Stimulated activated CD8-positive, alpha-beta memory T cell treated with anti-CD3 and anti-CD28 coated beads, Interleukin-15, amount 100 ng/mL, for 4 hours (primary cell): Measurements from ENCODE around the gene CSTPP1.
"Not testable (repeated sequence)": the region's sequence is repeated elsewhere in the genome, so short reads cannot be mapped to it uniquely, and the experiment has no call there.

ENCODE experiments used
- DNase-seq, 2 donors: peaks; one replicate each; pipeline ENCODE4 v3.0.0-alpha.2; 2020; ENCODE audit warnings: low read depth in 2 of 2

Gene CSTPP1

DNA sequence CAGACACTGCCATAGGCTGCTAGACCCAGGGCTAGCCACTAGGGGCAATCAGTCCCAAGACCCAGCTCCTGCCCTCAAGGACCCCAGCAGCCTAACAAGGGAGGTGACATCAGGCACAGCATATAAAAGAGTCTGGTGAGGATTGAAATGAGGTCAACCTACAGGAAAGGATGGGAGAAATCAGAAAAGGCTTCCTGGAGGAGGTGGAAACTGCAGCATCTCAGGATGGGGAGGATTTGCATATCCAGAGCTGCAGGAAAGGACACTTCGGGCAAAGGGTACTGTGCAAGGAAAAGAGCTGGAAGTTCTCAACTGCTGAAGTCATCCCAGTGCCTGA, 243.1 kb downstream of the CSTPP1 start:
- DNase-seq = no peak

DNA sequence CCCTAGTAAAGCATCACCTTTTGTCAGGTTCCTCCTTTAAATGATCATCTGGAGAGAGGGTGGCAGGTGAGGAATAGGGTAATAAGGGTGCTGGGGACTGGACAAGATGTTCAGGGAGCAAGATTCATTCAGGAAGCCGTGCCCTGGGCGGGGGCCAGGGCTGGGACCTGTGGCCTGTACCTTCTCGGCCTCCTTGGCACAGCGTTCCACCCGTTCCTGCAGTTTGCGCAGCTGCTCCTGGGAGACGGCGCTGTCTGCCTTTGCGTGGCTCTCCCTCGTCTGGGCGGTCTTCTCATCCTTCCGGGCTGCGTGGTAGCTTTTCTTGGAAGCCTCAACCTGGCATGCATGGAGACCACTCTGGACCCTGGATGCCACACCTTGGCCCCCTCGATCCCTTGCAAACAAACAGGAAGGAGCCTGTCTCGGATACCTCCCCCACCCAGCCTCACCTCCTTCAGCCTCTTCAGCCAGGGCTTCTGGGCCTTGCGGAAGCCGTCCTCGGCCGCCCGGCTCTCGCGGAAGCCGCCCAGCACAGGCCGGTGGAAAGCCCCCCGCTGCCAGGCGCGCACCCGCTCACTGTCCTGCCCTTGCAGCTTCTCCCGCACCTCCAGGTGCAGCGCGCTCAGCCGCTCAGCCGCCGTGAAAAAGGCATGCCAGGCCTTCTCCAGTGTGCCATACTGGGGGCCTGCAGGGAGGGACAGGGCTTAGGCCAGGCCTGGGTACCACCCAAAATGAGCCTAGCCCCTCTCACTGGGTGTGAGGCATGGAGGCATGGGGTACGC, 243.6 kb downstream of the CSTPP1 start:
- DNase-seq = no peak

DNA sequence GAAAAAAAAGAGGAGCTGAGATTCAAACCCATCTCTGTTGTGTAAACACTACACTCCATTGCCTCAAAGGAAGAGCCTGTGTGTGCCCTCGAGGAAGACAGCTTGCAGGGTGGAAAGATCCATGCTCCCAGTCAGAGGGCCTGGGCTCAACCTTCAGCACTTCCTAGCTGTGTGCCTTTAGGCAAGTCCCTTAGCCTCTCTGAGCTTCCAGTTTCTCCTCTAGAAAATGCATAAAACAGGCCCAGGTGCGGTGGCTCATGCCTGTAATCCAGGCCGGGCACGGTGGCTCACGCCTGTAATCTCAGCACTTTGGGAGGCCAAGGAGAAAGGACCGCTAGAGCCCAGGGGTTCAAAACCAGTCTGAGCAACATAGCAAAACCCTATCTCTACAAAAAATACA, 244.7 kb downstream of the CSTPP1 start:
- DNase-seq = no peak

DNA sequence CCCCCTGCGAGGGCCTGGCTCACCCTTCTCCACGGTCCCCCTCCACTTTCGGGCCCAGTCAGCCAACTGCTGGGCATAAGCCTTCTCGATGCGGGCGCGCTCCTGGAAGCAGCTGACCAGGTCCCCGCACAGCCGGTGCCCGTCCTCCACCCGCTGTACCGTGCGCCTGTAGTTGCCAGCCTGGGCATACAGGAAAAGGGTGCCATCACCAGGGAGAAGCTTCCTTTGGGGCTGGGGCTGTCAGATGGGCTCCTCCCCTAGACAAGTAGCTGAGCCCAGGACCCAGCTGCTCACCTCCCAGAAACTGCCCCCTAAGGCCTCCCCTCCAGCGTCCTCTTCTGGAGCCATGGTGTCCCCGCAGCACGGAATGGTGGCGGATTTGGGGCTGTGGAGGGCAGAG, 245.8 kb downstream of the CSTPP1 start:
- no peak for DNase-seq

DNA sequence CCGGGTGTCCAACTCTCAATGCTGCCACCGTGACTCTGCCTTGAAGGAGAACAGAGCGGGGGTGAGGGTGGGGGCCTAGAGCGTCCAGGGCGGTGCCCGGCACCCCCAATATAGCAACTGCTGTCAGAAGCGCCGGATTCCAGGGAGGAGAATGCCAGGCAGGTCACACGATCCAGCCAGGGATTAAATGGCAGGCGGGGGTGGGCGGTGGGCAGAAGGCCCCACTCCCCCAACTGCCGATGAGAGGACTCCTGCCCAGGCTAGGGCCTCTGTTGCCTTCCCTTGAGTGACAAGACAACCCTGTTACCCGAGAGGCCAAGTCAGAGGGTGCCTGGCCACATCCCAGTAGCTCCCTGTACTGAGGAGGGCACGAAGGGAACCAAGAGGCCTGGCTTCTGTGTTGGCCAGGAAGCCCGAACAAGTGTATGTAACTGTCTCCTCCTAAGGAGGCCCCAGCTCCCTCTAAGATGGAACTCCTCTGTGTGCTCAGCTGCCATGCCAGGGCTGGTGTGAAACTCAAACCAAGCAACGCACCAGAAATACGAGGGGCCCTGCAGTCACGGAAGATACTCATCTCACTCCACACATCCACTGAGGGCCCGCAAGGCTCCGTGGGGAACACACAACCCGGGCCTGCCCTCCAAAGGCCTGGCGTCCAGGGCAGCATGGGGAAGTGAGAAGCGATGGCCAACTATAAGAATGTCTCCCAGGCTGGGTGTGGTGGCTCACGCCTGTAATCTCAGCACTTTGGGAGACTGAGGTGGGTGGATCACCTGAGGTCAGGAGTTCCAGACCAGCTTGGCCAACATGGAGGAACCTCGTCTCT, 246.7 kb downstream of the CSTPP1 start:
- DNase-seq = no peak

DNA sequence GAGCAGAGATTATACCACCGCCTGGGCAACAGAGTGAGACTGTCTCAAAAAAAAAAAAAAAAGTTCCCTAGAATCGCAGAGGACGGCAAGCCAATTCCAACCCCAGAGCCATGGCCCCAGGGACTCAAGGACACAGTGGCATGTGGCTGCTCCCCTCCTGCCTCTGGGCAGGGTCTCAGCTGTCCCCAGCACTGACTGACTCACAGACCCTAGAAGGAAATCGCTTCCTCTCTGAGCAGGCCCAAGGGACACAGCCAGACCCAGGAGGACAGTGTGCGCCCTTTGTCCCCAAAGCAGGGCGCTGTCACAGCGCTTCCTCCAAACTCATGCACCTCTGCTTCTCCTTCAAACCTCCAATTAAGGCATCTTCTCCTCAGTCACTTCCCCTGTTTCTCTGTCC, 247.4 kb downstream of the CSTPP1 start:
- no peak for DNase-seq

DNA sequence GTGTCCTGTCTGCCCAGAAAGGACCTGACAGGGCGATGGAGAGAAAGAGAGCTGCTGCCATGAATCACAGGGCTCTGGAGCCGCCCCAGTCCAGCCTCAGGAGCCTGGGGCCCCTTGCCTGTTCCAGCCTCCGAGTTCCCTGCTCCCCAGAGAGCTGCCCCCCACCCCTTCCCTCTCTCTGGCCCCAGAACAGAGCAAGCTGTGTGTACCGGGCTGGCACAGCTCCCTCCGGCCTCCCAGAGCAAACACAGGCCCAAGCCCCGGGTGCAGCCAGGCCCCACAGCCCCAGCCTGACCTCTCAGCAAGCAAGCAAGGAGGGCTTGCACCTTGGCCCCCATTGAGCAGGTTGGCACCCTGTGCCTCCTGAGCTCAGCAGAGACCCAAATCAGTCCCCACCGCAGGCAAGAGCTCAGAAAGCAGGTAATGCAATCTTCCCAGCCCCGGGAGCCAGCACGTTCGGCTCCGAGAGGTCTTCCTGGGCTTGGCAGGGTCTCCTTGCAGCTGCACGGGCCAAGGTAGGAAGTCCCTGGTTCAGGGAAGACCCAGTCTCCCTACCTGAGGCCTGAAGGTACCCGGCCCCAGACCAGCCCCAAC, 248.2 kb downstream of the CSTPP1 start:
- no peak for DNase-seq

DNA sequence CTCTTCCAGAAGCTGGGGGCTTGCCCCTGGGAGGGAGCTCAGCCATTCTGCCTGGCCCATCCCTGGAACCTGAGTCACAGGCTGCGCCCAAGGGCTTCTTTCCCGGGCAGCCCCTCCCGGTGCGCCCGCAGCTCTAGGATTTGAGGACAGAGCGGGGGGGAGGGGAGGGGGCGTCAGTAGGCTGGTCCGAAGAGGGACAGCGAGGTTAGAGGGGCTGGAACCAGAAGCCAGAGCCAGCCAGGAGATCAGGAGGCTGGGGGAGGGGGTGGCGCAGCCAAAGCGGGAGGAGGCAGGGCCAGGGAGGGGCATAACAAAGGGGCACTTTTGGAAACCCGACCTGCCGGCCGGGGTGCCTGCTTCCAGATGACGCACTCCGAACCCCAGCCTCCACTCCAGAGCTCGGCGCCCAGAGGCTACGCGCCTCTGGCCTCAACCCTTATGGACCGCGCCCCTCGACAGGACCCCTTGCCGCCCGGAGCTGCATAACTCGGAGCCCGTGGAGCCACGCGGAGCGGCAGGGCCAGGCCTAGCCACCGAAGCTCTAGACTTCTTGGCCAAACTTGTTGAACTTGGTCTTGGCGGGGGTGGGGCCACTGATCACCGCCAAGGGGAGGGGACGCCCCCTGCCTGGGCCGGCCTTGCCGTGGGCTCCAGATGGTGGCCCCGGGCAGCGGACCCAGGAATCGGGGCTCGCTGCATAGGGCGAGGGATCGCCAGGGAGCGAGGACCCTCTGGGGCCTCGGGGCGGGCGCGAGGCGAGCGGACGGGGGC, 248.9 kb downstream of the CSTPP1 start:
- DNase-seq = no peak

DNA sequence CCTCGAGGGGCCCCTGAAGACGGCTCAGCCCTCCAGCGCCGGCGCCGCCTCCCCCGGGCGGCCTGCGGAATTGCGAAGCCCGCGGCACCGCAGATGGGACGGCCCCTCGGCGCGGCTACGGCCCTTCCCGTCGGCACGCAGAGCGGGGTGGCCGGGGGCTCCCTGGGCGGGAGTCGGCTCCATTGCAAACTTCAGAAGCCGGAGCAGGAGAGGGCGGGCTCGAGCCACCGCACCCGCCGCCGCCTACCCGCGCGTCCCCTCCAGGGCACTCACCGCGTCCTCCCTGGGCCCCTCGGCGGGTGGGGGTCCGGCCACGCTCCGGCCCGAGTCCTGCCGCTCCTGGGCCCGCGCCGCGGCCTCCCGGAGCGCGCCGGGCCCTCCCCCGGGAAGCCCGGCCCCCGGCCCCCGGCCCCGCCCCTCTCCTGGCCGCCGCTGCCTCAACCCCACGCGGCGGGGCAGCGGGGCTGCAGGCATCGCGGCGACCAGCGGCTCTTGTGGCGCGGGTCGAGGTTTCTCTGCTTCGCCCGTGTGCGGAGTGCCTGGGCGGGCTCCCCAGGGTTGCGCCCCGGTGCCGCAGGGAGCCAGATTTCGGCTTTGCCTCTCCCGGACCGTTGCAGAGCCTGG, 249.6 kb downstream of the CSTPP1 start, which contains the start of gene PACSIN3:
Gene PACSIN3 (minus strand): TSS at position 359 of the 624 bp plus-strand sequence. CDS start 3,707 bp downstream, outside the sequence.
- DNase-seq = no peak

DNA sequence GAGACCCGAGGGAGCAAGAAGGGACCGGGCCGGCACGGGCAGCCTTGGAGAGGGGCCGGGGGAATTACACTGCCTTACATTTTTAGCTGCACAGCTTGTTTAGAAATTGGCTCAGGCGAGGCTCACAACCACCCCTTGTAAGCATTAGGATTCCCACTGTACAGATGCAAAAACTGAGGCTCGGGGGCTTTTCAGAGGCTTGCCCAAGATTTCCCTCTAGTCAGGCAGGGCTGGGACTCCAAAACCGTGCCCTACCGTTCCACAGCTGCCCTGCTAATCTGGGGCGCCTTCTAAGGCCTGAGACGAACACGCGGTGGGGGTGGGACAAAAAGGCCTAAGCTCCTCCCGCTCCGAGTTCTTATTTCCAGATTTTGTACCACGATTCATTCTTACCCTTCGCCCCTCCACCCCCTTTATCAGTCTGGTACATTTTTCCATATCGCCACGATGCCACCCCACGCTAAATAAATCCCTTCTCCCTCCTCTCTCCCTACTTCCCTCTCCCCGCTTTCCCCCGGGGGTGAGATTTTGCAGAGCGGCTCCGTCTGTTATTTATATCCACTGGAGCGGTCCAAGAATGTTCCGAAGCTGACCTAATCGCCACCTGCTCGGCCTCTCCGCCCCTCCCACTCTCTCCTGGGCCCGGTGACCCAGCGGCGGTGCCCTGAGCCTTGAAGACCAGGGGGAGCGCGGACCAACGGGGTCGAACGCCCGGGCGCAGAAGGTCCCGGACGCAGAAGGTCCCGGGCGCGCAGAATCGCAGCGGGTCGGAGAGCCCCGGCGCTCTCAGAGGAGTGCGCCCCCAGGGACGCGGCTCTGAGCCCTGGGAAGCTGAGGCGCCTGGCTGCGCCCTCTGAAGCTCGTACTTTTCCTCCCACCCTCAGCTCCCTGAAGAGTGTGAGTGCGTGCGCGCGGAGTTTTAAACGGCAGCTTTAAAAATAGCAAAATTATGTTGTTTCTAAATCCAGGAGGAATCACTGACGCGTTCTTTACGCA, 250.4 kb downstream of the CSTPP1 start:
- peak in 1 of 2 donors; percentile 22 for DNase-seq

DNA sequence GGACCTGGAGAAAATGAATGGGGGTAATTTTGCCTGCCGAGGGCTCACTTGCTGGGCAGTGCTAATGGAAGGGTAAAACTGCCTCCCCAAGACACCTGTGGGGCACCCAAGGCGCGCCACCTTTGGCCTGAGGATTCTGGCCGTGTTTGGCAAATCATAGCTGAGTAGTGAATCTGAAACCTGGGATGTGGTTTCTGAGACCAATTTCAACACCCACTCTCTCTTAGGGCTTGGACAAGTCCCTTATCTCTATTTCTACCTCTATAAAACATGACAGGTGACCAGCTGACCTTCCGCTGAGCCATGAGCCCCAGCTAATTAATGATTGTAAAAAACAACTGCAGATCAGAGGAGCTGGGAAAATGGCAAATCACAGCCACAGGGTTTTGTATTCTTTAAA, 251.2 kb downstream of the CSTPP1 start:
- DNase-seq = no peak

DNA sequence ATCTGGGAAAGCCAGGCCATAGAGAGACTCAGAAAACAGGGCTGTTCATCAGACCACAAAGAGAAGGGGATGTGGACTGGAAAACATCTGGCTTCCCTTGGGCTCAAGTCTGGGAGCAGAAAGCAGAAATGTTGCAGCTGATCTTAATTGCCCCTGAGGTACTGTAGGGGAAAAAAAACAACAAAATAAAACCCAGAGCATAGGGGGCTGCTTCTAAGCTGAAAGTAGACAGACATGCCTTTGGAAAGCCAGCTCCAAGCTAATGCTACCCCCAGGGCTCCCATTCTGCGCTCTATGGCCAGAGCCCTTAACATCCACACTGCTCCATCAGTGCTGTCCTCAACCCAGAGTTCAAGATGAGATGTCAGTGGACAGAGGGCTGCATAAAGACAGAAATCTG, 251.7 kb downstream of the CSTPP1 start:
- no peak for DNase-seq

DNA sequence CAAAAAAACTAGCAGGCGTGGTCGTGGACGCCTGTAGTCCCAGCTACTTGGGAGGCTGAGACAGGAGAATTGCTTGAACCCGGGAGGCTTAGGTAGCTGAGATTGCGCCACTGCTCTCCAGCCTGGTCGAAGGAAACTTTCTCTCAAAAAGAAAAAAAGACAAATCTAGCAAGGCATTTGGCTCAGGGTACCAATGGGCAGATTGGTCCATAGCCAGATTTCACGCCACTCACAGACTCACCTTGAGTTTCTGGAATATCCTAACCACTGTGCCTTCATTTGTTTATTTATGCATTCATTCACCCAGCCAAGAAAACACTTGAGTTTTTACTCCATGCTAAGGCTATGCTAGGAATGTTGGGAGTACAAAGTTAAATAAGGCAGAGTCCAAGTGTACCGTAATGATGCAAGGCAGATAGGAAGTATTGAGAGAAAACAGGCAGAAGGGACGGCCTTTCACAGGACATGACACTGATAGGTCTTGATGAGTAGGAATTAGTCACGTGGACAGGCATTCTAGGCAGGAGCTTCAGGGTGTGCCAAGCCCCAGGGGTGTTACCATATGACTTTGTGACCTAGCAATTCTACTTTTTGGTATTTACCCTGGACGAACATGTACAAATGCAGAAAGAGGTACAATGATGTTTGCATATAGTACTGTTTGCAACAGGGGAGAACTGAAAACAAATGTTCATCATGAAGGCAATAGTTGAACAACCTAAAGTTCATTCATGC, 252.7 kb downstream of the CSTPP1 start:
- no peak for DNase-seq

DNA sequence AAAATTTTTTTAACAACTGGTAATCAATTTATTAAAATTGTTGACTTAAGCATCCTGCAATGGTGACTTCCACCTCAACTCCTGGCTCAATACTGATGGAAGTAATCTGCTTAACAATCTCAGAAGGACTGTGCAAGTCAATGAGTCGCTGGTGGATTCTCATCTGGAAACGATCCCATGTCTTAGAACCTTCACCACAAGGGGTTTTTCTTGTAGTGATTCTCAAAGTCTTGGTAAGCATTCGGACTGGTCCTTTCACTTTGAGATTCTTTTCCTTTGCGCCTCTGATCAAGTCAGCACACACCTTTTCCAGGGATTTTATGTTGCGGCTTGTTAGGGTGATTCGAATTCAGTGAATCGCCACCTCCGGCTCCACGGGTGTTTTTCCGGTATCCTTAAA, 254.6 kb downstream of the CSTPP1 start:
- DNase-seq = not testable (repeated sequence)

DNA sequence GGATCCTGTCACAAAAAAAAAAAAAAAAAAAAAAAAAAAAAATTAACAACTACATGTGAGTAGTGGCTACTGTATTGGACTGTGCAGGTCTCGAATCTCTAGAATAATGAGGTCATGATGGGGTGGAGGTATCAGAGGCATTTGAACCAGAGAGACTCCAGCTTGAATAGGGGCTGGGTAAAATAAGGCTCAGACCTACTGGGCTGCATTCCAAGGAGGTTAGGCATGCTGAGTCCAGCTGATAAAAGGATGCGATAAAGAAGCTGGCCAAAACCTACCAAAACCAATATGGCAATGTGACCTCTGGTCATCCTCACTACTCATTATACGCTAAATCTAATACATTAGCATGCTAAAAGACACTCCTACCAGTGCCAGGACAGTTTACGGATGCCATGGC, 255.6 kb downstream of the CSTPP1 start:
- no peak for DNase-seq

DNA sequence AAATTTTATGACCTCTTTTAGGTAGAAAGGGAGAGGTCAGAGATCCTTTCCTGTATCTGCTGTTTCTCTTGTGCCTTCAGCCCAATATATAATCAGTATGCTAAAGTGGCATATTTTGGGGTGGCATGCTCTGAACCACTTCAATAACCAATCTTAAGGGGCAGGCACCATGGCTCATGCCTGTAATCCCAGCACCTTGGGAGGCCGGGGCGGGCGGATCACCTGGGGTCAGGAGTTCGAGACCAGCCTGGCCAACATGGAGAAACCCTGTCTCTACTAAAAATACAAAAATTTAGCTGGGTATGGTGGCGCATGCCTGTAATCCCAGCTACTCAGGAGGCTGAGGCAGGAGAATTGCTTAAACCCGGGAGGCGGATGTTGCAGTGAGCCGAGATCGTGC, 261.6 kb downstream of the CSTPP1 start:
- DNase-seq = not testable (repeated sequence)

DNA sequence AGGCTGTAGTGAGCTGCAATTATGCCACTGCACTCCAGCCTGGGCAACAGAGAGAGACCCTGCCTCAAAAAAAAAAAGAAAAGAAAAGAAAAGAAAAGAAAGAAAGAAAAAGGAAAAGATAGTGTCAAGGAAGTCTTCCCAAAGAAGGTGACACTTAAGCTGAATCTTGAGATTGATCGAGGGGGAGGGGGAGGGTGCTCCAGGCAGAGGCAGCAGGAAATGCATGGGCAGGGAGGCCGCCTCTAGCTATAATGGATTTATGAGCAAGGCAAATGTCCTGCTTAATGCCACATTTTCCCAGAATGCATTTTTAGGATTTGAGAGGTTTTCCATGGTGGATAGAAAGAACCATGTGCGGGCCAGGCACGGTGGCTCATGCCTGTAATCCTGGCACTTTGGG, 264.5 kb downstream of the CSTPP1 start:
- DNase-seq = no peak

DNA sequence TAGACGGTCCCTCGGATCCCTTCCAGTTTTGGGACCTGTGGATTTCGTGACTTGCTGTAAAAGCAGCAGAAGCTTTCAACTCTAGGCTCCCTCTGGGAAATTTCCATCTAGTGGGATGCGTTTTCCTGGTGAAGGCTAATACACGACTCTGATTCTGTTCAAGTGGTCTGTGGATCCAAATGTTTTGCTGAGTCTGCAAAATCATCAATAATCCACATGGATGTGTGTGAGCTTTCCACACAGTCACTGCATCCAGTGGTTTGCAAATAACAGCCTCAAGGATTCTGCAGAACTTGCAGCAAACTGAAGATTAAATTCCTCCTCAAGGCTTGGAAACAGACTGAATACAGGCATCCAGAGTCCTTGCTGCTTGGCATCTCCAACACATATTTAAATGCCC, 266.0 kb downstream of the CSTPP1 start:
- DNase-seq = no peak

DNA sequence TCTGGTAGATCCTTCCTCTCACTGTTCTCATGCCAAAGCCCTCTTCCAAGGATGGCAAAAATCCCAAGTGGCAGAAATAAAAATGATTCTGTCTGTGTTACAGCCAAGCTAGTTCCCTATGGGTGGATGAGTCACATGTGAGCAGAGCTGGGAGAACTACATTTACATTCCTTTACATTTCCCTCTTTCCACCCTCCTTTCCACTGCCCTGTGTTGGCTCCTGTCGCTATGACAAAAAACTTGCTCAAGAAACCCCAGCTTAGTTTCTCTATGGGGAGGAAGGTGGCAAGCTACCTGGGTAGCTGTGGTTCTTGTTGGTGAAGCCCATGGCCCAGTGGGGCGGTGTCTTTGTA, 268.1 kb downstream of the CSTPP1 start:
- no peak for DNase-seq

DNA sequence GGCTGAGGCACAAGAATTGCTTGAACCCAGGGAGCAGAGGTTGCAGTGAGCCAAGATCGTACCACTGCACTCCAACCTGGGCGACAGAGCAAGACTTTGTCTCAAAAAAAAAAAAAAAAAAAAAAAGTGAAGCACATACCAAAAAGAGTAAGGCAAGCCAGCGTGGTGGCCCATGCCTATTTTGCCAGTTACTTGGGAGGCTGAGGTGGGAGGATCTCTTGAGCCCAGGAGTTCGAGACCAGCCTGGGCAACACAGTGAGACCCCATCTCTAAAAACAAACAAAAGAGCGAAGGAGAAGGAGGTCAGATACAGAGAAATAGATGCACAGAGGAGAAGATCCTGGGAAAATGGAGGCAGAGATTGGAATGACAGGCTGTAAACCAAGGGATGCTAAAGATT, 270.0 kb downstream of the CSTPP1 start:
- not testable (repeated sequence) for DNase-seq
